GM23338 (cell line): Measurements from ENCODE around the gene PDCD1.

Experiments used
- CREB1 ChIP-seq: fragments of 250-450 bp; sonication (Bioruptor Pico); IDR thresholded peaks from 2 replicates; pipeline ENCODE4 v1.5.0; 2020; ENCODE audit warnings: low read depth, mild to moderate bottlenecking, moderate library complexity
- EZH2 ChIP-seq: fragments of 200-600 bp; sonication (generic); IDR thresholded peaks from one replicate; pipeline ENCODE4 v1.8.0; 2017; ENCODE audit warnings: antibody characterized with exemption, mild to moderate bottlenecking, low read depth; ENCODE audit not compliant: unreplicated experiment
- EZH2phosphoT487 ChIP-seq: fragments of 200-600 bp; sonication (generic); IDR thresholded peaks from one replicate; pipeline ENCODE4 v1.8.1; 2018; ENCODE audit warnings: antibody characterized with exemption; ENCODE audit not compliant: unreplicated experiment
- JUNB ChIP-seq: IDR thresholded peaks from one replicate; pipeline ENCODE4 v1.6.1; 2016; ENCODE audit warnings: antibody characterized with exemption; ENCODE audit not compliant: unreplicated experiment
- POLR2AphosphoS5 ChIP-seq: IDR thresholded peaks from 2 replicates; pipeline ENCODE4 v1.6.1; 2016; ENCODE audit warnings: antibody characterized with exemption, low read depth
- TF ChIP-seq, protein P1 (sequence below), 2 experiments: fragments of 200-600 bp in 1 of 2; sonication (generic) in 1 of 2; conservative IDR thresholded peaks; 2 replicates each; pipeline versions ENCODE4 v1.5.1 to v1.6.1; 2016 to 2017; ENCODE audit warnings: antibody characterized with exemption in 2 of 2, low read depth in 2 of 2, mild to moderate bottlenecking in 2 of 2, moderate library complexity in 1 of 2

DNA sequence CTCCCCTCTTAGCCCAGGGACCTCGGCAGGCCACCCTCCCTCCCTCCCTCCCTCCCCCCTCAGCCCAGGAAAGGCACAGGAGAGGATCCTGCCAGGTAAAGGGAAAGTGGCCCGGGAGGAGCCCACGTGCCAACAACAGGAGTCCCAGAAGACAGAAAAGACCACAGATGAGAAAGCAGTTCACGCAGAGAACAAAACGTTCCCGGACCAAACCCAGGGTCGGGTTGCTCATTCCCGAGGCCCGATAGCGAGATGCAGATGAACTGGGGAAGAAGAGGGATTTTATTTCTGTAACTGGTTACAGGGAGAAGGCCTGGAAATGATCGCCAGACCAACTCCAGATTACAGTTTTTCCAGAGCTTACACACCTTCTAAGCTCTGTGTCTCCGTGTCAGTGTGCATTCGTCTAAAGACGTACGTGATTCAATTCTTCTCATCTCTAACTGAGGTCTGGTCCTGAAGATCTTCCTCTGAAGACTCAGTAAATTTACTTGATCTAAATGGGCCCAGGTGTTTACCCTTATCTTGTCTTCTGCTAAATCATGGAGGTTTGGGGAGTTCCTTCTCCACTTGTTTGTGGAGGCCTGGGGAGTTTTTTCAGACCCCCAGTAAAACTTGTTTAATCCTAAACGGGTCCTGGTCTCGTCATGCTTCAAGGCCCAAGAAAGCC is 50.5 kb downstream of the PDCD1 start:
- no peak for TF ChIP-seq EZH2phosphoT487
- TF ChIP-seq, protein P1, sequence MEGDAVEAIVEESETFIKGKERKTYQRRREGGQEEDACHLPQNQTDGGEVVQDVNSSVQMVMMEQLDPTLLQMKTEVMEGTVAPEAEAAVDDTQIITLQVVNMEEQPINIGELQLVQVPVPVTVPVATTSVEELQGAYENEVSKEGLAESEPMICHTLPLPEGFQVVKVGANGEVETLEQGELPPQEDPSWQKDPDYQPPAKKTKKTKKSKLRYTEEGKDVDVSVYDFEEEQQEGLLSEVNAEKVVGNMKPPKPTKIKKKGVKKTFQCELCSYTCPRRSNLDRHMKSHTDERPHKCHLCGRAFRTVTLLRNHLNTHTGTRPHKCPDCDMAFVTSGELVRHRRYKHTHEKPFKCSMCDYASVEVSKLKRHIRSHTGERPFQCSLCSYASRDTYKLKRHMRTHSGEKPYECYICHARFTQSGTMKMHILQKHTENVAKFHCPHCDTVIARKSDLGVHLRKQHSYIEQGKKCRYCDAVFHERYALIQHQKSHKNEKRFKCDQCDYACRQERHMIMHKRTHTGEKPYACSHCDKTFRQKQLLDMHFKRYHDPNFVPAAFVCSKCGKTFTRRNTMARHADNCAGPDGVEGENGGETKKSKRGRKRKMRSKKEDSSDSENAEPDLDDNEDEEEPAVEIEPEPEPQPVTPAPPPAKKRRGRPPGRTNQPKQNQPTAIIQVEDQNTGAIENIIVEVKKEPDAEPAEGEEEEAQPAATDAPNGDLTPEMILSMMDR (conservative IDR thresholded peaks at IDR 0.05; ENCODE audit: low read depth in 2 of 2): no peak
- TF ChIP-seq CREB1 (CRISPR knock-in tag): no peak
- no peak for TF ChIP-seq EZH2
- TF ChIP-seq POLR2AphosphoS5: no peak
- TF ChIP-seq JUNB: no peak
